Loucy (cell line): ENCODE results near the gene IL10RA.

Source experiments
- H2AFZ ChIP-seq: fragments of 200-600 bp; sonication (generic); 2 replicates; pipeline ENCODE4 v1.6.0; 2016; ENCODE audit warnings: antibody characterized with exemption, mild to moderate bottlenecking, low read length, moderate library complexity
- H3F3A ChIP-seq: fragments of 200-600 bp; 2 replicates; pipeline ENCODE4 v1.6.0; 2016; ENCODE audit warnings: antibody characterized with exemption, low read depth, mild to moderate bottlenecking
- H3K27me3 ChIP-seq: fragments of 200-600 bp; sonication (generic); 2 replicates; pipeline ENCODE4 v1.6.1; 2014; ENCODE audit warnings: low read length, mild to moderate bottlenecking; ENCODE audit not compliant: insufficient read depth, poor library complexity, severe bottlenecking
- H3K36me3 ChIP-seq: fragments of 200-600 bp; sonication (generic); 2 replicates; pipeline ENCODE4 v1.6.1; 2016; ENCODE audit warnings: low read length; ENCODE audit not compliant: insufficient read depth
- H3K4me1 ChIP-seq: fragments of 200-600 bp; sonication (generic); 2 replicates; pipeline ENCODE4 v1.5.1; 2014; ENCODE audit warnings: low read length, mild to moderate bottlenecking; ENCODE audit not compliant: insufficient read depth, poor library complexity, severe bottlenecking
- H3K4me2 ChIP-seq: fragments of 200-600 bp; sonication (generic); 2 replicates; pipeline ENCODE4 v1.6.0; 2014; ENCODE audit warnings: antibody characterized with exemption, low read length, low read depth, mild to moderate bottlenecking; ENCODE audit not compliant: poor library complexity, severe bottlenecking
- H3K4me3 ChIP-seq: fragments of 200-600 bp; sonication (generic); 2 replicates; pipeline ENCODE4 v1.5.1; 2014; ENCODE audit warnings: low read length, mild to moderate bottlenecking, mixed read lengths; ENCODE audit not compliant: poor library complexity, severe bottlenecking
- H3K79me2 ChIP-seq: fragments of 200-600 bp; sonication (generic); 2 replicates; pipeline ENCODE4 v1.6.1; 2014; ENCODE audit warnings: low read length; ENCODE audit not compliant: insufficient read depth
- H3K9ac ChIP-seq: fragments of 200-600 bp; sonication (generic); 2 replicates; pipeline ENCODE4 v1.6.0; 2014; ENCODE audit warnings: mild to moderate bottlenecking, low read depth, low read length, moderate library complexity; ENCODE audit not compliant: poor library complexity, severe bottlenecking
- H3K9me2 ChIP-seq: fragments of 200-600 bp; sonication (generic); replicated peaks from 2 replicates; pipeline ENCODE4 v1.6.1; 2016; ENCODE audit warnings: low read depth, low read length, mixed read lengths
- H3K9me3 ChIP-seq: fragments of 200-600 bp; sonication (generic); 2 replicates; pipeline ENCODE4 v1.6.1; 2014; ENCODE audit warnings: mild to moderate bottlenecking, antibody characterized with exemption, low read length, low read depth; ENCODE audit not compliant: insufficient read depth
- H4K20me1 ChIP-seq: fragments of 200-600 bp; sonication (generic); 2 replicates; pipeline ENCODE4 v1.6.0; 2014; ENCODE audit warnings: antibody characterized with exemption, low read length, mild to moderate bottlenecking; ENCODE audit not compliant: insufficient read depth, poor library complexity, severe bottlenecking
- EZH2phosphoT487 ChIP-seq: fragments of 200-600 bp; IDR thresholded peaks from 2 replicates; pipeline ENCODE4 v1.6.1; 2018; ENCODE audit warnings: antibody characterized with exemption, mild to moderate bottlenecking, moderate library complexity, borderline replicate concordance
- TF ChIP-seq, protein P1 (sequence below): fragments of 200-600 bp; sonication (generic); conservative IDR thresholded peaks from 2 replicates; pipeline ENCODE4 v1.5.1; 2014; ENCODE audit warnings: mild to moderate bottlenecking, antibody characterized with exemption, low read length

The IL10RA gene

DNA sequence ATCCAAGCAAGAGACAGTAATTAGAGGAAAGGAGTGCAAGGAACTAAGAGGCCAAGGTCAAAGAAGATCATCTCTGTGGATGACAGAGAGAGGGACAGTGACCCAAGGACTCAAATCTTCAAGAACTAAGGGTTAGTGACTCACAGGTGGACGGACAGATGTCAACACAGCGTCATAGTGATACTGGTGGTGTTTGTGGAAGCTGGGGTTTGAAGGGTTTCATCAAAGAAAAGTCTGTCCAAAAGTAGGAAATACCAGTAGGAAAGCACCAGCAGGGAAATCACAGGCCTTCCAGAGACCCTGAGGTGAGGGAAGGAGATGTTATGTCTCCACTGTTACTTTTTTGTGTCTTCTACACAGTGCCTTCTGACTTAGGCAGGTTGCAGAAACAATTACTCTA is 32.2 kb downstream of the IL10RA start:
- Histone ChIP-seq H3K9me3 (0 out of 2 replicates have a peak, but pooled peaks cover 4% of the 10 kb centered on the region), H3F3A (no peaks in the 10 kb centered on the region), H2AFZ (no peak overlapping the region), H4K20me1 (no peaks in the 10 kb centered on the region), H3K4me2 (no peak overlapping the region), H3K4me1 (peaks cover 16% of the 10 kb centered on the region), H3K9me2 (no peaks in the 10 kb centered on the region), H3K79me2 (no peaks in the 10 kb centered on the region), H3K4me3 (no peak overlapping the region), H3K9ac (no peak overlapping the region), H3K27me3 (no peaks in the 10 kb centered on the region), H3K36me3 (no peaks in the 10 kb centered on the region)
- TF ChIP-seq EZH2phosphoT487 = no peak
- TF ChIP-seq, protein P1, sequence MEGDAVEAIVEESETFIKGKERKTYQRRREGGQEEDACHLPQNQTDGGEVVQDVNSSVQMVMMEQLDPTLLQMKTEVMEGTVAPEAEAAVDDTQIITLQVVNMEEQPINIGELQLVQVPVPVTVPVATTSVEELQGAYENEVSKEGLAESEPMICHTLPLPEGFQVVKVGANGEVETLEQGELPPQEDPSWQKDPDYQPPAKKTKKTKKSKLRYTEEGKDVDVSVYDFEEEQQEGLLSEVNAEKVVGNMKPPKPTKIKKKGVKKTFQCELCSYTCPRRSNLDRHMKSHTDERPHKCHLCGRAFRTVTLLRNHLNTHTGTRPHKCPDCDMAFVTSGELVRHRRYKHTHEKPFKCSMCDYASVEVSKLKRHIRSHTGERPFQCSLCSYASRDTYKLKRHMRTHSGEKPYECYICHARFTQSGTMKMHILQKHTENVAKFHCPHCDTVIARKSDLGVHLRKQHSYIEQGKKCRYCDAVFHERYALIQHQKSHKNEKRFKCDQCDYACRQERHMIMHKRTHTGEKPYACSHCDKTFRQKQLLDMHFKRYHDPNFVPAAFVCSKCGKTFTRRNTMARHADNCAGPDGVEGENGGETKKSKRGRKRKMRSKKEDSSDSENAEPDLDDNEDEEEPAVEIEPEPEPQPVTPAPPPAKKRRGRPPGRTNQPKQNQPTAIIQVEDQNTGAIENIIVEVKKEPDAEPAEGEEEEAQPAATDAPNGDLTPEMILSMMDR = no peak

GRCh38 chr11:118021146-118021545 is 35.0 kb downstream of the IL10RA start:
- peaks cover 3% of the 10 kb centered on the region for H3K4me1 ChIP-seq
- H3K9ac ChIP-seq = no peak overlapping the region
- no peaks in the 10 kb centered on the region for H3K36me3 ChIP-seq
- no peaks in the 10 kb centered on the region for H3K9me2 ChIP-seq
- H3K9me3 ChIP-seq = 0 out of 2 replicates have a peak, but pooled peaks cover 4% of the 10 kb centered on the region
- no peak overlapping the region for H3K4me2 ChIP-seq
- H2AFZ ChIP-seq = no peak overlapping the region
- no peaks in the 10 kb centered on the region for H4K20me1 ChIP-seq
- H3F3A ChIP-seq = no peaks in the 10 kb centered on the region
- H3K27me3 ChIP-seq = no peaks in the 10 kb centered on the region
- TF ChIP-seq, protein P1 = no peak
- TF ChIP-seq EZH2phosphoT487 = no peak
- H3K79me2 ChIP-seq = no peaks in the 10 kb centered on the region
- no peak overlapping the region for H3K4me3 ChIP-seq

GRCh38 chr11:118027694-118028093 is 41.5 kb downstream of the IL10RA start:
- H3K9me3 ChIP-seq = no peaks in the 10 kb centered on the region
- no peak overlapping the region for H3K4me2 ChIP-seq
- H2AFZ ChIP-seq = no peak overlapping the region
- H3K79me2 ChIP-seq = no peaks in the 10 kb centered on the region
- no peaks in the 10 kb centered on the region for H3K27me3 ChIP-seq
- no peak overlapping the region for H3K9ac ChIP-seq
- H4K20me1 ChIP-seq = no peaks in the 10 kb centered on the region
- H3K36me3 ChIP-seq = no peaks in the 10 kb centered on the region
- no peaks in the 10 kb centered on the region for H3K4me1 ChIP-seq
- no peaks in the 10 kb centered on the region for H3K9me2 ChIP-seq
- no peaks in the 10 kb centered on the region for H3F3A ChIP-seq
- TF ChIP-seq EZH2phosphoT487 = no peak
- TF ChIP-seq, protein P1 = peak; percentile 31; the same call in 1 of the 2 replicates
- no peak overlapping the region for H3K4me3 ChIP-seq
